GM19043 (cell line): Measurements from ENCODE around the gene LBH.

ENCODE experiments used
- ATAC-seq: cut with Tn5 transposase; IDR thresholded peaks from one replicate; pipeline ENCODE4 v1.9.1; 2021; ENCODE audit warnings: low read depth; ENCODE audit not compliant: unreplicated experiment

The LBH gene

DNA sequence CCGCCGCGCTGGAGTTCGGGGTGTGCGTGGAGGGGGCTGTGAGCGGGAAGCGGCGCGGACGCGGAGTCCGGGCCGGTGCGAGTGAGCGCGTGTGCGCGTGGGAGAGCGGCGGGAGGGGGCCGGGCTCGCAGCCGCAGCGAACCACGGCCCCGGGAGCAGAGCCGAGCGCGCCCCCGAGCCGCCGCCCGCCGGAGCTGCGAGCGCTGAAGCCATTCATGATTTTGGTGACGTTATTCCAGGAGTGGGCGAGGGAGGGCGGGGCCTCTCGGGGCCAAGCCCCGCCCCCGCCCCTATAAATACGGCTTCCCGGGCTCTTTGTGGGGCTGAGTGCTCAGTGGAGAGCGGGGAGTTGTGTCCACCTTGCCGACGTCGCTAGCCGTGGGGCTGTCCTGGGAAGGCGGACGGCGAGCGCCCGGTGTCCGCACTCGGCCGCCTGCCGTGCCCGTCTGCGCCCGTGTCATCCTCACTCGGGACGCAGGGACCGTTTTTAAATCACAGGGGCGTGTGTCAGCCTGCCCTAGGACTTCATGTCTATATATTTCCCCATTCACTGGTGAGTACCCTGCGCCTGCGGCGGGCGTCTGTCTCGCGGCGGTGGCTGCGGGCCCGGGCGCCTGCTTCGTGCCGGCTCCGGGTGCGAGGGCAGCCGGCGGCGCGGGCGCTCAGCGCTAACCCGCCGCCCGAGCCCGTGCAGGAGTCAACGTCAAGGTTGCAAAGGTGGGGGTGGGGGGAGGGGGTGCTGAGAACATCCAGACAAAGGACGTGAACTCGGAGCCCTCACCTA lies at the start of gene LBH:
LBH (plus strand) TSS at position 323 of the 784 bp plus-strand sequence; CDS start at position 528, 205 bp downstream.
- ATAC-seq, result no peak

DNA sequence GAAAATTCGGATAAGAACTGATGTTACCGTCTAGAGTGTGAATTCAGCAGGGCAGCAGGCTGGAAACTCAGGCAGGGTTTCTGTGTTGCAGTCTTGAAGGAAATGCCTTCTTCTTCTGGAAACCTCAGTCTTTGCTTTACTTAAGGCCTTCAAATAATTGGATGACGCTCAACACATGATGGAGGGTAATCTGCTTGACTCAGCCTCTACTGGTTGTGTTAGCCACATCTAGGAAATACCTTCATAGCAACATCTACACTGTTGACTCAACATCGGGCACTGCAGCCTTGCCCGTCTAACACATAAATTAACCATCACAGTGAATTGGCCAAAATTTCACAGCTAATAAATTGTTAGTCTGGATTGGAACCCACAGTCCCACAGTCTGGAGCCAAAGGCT lies 47.3 kb upstream of the LBH start:
- ATAC-seq, result no peak

GRCh38 chr2:30185178-30185577 lies 46.2 kb upstream of the LBH start:
- ATAC-seq, result no peak

GRCh38 chr2:30188292-30188691 lies 43.0 kb upstream of the LBH start:
- no peak for ATAC-seq

GRCh38 chr2:30190637-30191036 lies 40.7 kb upstream of the LBH start:
- ATAC-seq, result no peak

DNA sequence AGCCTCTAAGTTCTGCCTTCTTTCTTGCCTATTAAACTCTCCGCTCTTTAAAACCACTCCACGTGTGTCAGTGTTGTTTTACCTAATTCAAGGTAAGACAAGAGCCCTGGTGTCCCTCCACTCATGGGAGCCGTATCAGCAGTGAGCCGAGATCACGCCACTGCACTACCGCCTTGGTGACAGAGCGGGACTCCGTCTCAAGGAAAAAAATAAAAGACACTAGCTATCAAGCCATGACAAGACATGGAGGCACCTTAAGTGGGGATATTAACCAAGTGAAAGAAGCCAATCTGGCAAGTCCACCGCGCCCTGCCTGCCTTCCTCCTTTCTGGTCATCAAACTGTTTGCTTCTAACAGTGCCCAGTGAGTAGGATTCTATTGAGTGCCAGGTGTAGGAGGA lies 40.2 kb upstream of the LBH start:
- no peak for ATAC-seq

- ATAC-seq, result no peak
These were observed 39.5 kb upstream of the LBH start for GRCh38 chr2:30191819-30192271.

DNA sequence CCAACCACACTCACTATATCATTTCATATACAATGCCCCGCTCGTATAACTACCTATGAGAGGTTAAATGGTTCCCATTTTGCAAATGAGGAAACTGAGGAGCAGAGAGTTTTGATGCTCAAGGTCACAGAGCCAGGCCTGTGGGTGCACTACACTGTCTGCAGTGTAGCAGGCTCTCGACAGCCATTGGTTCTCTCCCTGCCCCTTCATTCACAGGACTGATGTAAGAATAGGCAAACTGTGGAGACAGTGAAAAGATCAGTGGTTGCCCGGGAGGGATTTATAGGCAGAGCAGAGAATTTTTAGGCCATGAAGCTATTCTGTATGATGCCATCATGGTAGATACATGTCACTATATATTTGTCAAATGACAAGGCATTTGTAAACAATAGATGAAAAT lies 39.0 kb upstream of the LBH start:
- no peak for ATAC-seq

- no peak for ATAC-seq
These were observed 38.1 kb upstream of the LBH start for GRCh38 chr2:30193104-30193681.

GRCh38 chr2:30194421-30194820 lies 36.9 kb upstream of the LBH start:
- ATAC-seq, result no peak

- no peak for ATAC-seq
These were observed 36.3 kb upstream of the LBH start for GRCh38 chr2:30195016-30195415.

DNA sequence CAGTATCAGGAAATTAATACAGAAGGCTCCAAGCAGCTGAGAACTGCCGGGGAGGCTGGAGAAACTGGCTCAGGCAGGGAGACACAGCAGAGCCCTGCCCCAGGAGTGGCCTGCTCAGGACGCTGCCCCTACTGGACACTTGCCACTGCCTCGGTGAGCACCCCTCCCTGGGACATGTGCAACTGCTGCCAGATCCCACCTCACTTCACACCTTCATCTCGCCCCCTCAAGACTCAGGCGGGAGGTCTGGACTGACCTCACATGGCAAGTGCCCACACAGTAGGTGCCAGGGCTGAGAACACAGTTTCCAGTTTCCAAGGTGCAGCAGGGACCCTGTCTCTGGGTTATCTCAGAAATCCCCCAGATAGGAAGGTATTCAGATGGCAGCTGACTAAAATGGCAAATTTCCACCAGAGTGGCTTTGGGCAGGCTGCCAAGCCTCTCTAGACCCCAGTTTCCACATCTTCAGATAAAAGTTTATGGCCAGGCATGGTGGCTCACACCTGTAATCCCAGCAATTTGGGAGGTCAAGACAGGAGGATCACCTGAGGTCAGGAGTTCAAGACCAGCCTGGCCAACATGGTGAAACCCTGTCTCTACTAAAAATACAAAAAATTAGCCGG lies 33.7 kb upstream of the LBH start:
- no peak for ATAC-seq

DNA sequence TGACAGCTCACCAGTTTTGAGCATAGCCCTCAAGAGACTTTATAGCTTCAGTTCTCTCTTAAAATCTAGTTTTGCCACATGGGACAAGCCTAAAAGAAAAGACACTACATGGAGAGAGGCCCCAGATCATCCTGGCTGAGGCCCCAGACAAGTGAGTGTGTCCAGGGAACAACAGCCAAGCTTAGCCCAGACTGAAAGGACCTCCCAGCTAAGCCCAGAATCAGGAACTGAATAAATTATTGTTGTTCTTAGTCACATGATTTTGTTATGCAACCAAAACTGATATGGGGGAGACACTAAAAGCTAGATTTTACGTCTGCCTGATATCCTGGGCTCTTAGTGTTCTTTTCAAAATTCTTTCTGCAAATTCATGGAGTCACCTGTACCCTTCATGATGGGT lies 29.3 kb upstream of the LBH start:
- no peak for ATAC-seq

DNA sequence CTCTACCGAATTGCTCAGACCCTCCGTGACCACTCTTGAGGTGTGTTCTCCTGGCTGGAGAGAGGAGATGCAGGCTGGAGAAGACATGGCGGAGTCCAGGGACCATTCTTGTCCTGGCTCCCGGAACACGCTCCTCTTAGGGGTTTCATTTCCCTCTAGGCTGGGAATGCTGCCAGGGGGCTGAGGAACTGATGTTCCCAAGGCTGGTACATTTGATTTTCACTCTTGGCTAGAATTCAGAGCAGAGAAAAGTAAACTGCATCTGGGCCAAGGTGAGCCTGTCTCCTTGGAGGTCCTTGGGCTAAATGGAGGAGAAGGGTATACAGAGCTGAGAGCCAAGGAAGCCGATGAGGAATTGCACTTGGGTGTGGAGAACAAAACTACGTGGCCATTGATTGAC lies 28.2 kb upstream of the LBH start:
- ATAC-seq, result no peak

- no peak for ATAC-seq
These were observed 27.1 kb upstream of the LBH start for GRCh38 chr2:30204281-30204680.

DNA sequence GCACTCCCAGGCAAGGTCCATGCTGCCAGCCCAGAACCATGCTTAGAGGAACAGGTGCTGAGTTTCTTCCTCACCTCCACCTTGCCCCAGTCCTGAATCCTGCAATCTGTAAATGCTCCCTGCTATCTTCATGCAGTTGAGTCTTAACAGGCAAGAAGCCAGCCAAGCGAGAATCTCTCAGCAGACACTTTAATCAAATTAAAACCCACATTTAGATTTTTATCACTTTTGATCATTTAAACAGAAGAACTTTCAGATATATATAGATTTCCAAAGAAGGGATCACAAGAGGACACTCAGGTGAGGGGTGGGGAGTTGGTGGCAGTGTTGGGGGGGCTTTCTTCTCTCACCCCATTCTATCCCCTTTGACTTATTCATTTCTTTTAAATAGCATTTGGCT lies 25.9 kb upstream of the LBH start:
- no peak for ATAC-seq

- no peak for ATAC-seq
These were observed 24.6 kb upstream of the LBH start for GRCh38 chr2:30206461-30207430.

GRCh38 chr2:30208453-30208852 lies 22.9 kb upstream of the LBH start:
- ATAC-seq, result no peak

GRCh38 chr2:30209227-30209626 lies 22.1 kb upstream of the LBH start:
- ATAC-seq, result no peak

DNA sequence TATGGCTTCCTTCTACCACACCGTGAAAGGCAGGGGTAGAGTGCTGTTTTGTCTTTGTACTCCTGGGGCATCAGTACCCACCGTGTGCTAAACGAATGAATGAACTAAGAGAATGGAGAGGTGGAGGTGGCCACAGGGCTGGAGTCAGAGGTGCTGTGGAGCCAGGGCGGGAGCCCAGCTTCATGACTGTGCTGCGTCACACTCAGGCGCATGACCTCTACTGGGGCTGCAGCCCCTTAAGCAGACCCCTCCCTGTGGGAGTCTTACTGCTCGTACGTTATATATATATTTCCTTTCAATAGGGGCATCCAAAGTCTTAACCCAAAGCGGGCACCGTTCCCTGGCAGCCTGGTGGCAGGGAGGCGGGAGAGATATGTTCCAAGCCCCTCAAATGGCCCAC lies 18.0 kb upstream of the LBH start:
- ATAC-seq, result no peak
